Ishikawa (cell line): ENCODE data around the gene LEMD1.

Experiments used
- CEBPB ChIP-seq: IDR thresholded peaks from 2 replicates; pipeline ENCODE4 v1.6.1; 2012
- CREB1 ChIP-seq: IDR thresholded peaks from 2 replicates; pipeline ENCODE4 v1.6.1; 2012; ENCODE audit warnings: low read depth
- EGR1 ChIP-seq: IDR thresholded peaks from 2 replicates; pipeline ENCODE4 v1.6.1; 2012
- EP300 ChIP-seq: IDR thresholded peaks from 2 replicates; pipeline ENCODE4 v1.6.1; 2012; ENCODE audit warnings: borderline replicate concordance
- FOXM1 ChIP-seq: IDR thresholded peaks from 2 replicates; pipeline ENCODE4 v1.6.1; 2012; ENCODE audit warnings: low read depth, borderline replicate concordance
- MAX ChIP-seq: IDR thresholded peaks from 2 replicates; pipeline ENCODE4 v1.6.1; 2012
- NFIC ChIP-seq: IDR thresholded peaks from 2 replicates; pipeline ENCODE4 v1.6.1; 2012
- RAD21 ChIP-seq: IDR thresholded peaks from 2 replicates; pipeline ENCODE4 v1.6.1; 2012; ENCODE audit warnings: low read depth
- TAF1 ChIP-seq: IDR thresholded peaks from 2 replicates; pipeline ENCODE4 v1.6.1; 2012; ENCODE audit warnings: low read depth, mild to moderate bottlenecking
- TCF12 ChIP-seq: IDR thresholded peaks from 2 replicates; pipeline ENCODE4 v1.6.1; 2012; ENCODE audit warnings: low read depth
- TEAD4 ChIP-seq: IDR thresholded peaks from 2 replicates; pipeline ENCODE4 v1.6.1; 2012
- YY1 ChIP-seq: IDR thresholded peaks from 2 replicates; pipeline ENCODE4 v1.6.1; 2012; ENCODE audit warnings: low read depth
- ZBTB7A ChIP-seq: IDR thresholded peaks from 2 replicates; pipeline ENCODE4 v1.6.1; 2012; ENCODE audit warnings: low read depth
- TF ChIP-seq, protein P1 (sequence below): IDR thresholded peaks from 2 replicates; pipeline ENCODE4 v1.6.1; 2012
- TF ChIP-seq, protein P2 (sequence below): IDR thresholded peaks from 2 replicates; pipeline ENCODE4 v1.6.1; 2012; ENCODE audit warnings: low read depth, mild to moderate bottlenecking

The LEMD1 gene

GRCh38 chr1:205342986-205343385, 78.9 kb downstream of the LEMD1 start:
- no peak for TF ChIP-seq ZBTB7A
- TF ChIP-seq, protein P1, sequence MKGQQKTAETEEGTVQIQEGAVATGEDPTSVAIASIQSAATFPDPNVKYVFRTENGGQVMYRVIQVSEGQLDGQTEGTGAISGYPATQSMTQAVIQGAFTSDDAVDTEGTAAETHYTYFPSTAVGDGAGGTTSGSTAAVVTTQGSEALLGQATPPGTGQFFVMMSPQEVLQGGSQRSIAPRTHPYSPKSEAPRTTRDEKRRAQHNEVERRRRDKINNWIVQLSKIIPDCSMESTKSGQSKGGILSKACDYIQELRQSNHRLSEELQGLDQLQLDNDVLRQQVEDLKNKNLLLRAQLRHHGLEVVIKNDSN = no peak
- TF ChIP-seq FOXM1 = no peak
- no peak for TF ChIP-seq NFIC
- TF ChIP-seq CEBPB = no peak

DNA sequence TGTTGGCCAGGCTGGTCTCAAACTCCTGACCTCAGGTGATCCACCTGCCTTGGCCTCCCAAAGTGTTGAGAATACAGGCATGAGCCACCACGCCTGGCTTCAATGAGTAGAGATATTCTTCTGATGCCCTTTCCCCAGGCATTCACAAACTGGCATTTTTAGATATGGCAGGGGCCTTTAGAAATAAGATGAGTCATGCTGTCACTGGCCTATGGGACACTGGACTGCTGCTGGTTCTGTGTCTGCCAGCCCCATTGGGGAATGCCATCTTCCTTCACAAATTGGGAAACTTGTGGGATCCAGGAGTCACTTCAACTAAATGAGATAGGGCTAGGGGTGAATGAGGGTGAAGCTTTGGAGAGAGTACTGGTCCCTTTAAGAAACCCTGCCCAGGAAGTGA, 81.2 kb downstream of the LEMD1 start:
- TF ChIP-seq, protein P1 = no peak
- TF ChIP-seq FOXM1 (no peak), TCF12 (no peak), TAF1 (no peak), YY1 (no peak), EGR1 (no peak), ZBTB7A (no peak)

GRCh38 chr1:205339717-205340116, 82.1 kb downstream of the LEMD1 start:
- TF ChIP-seq, protein P2, sequence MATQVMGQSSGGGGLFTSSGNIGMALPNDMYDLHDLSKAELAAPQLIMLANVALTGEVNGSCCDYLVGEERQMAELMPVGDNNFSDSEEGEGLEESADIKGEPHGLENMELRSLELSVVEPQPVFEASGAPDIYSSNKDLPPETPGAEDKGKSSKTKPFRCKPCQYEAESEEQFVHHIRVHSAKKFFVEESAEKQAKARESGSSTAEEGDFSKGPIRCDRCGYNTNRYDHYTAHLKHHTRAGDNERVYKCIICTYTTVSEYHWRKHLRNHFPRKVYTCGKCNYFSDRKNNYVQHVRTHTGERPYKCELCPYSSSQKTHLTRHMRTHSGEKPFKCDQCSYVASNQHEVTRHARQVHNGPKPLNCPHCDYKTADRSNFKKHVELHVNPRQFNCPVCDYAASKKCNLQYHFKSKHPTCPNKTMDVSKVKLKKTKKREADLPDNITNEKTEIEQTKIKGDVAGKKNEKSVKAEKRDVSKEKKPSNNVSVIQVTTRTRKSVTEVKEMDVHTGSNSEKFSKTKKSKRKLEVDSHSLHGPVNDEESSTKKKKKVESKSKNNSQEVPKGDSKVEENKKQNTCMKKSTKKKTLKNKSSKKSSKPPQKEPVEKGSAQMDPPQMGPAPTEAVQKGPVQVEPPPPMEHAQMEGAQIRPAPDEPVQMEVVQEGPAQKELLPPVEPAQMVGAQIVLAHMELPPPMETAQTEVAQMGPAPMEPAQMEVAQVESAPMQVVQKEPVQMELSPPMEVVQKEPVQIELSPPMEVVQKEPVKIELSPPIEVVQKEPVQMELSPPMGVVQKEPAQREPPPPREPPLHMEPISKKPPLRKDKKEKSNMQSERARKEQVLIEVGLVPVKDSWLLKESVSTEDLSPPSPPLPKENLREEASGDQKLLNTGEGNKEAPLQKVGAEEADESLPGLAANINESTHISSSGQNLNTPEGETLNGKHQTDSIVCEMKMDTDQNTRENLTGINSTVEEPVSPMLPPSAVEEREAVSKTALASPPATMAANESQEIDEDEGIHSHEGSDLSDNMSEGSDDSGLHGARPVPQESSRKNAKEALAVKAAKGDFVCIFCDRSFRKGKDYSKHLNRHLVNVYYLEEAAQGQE = no peak
- TF ChIP-seq YY1 (no peak), TEAD4 (no peak)

DNA sequence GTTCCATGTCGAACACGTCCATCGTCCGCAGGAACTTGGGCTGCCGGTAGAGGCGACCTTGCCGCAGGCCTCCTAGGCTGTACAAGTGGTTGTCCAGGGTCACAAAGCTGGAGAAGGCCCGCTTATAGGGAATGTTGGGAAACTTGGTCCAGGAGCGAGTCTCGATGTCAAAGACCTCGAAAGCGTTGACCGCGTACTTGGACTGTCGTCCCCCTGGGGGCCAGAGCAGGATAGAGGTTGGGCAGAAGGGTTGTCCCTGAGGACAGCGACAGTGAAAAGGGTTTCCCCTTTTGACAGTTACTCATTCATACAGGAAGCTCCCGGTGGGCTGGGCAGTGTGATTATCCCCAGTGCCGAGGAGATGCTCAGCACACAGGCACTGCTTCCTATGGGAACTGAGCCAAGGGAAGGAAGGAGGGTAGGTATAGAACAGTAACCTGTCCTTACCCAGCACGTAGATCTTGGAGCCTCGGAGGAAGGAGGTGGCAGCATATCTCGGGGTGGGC, 82.6 kb downstream of the LEMD1 start:
- TF ChIP-seq YY1 (no peak), NFIC (no peak), TCF12 (no peak), EP300 (no peak), ZBTB7A (no peak), TAF1 (no peak), FOXM1 (no peak), CEBPB (no peak), EGR1 (no peak), MAX (no peak), TEAD4 (no peak)
- TF ChIP-seq, protein P1 = no peak
- TF ChIP-seq, protein P2 = no peak

- TF ChIP-seq CREB1 (no peak), NFIC (no peak)
Measured at GRCh38 chr1:205338011-205338410, 83.8 kb downstream of the LEMD1 start.

GRCh38 chr1:205337481-205337880, 84.4 kb downstream of the LEMD1 start:
- TF ChIP-seq CEBPB (no peak), EP300 (no peak), RAD21 (no peak), TCF12 (no peak), ZBTB7A (no peak), MAX (no peak), FOXM1 (no peak)

DNA sequence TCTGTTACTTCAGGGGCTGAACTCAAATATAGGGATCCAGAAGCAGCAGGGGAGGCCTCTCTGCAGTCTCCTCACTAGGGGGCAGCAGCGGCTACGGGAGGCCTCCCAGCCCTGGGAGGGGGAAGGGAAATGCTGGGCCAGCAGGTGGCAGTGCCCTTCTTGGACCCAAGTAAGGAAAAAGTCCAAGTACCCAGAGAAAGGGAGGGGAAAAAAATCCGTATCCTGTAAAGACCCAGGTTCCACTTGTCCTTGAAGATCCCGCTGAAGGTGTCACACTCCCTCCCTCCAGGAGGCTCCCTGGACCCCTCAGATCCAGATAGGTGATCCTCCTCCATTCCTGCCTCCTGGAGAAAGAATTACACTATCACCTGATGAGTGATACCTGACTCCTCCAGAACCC, 86.2 kb downstream of the LEMD1 start:
- TF ChIP-seq TEAD4 = no peak
- no peak for TF ChIP-seq CREB1
- TF ChIP-seq RAD21 = peak; percentile 82
